Measurements from ENCODE around the gene SNX30.

SNX30 gene

DNA sequence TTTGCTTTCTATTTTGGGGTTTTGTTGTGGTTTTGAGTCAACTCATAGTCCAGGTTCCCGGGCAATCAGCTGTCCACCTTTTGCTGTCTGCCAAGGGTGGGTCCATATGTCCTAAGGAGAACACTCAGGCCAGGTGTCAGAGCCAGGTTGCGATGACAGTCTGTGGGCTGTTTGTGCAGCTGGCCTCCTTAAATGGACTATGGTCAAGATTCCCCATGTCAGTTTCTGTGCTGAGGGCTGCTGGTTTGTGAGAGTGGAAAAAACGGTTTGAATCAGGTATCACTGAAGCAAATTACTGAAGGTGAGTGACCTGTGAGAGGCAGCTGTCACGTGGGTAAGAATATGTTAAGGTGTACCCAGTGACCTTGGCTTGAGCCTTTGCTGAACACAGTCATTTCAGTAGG, 33.0 kb downstream of the SNX30 start:
- DNase-seq (ENCODE audit: low spot score) = no peak

GRCh38 chr9:112784020-112784785, 33.6 kb downstream of the SNX30 start:
- DNase-seq (ENCODE audit: low spot score) = no peak

DNA sequence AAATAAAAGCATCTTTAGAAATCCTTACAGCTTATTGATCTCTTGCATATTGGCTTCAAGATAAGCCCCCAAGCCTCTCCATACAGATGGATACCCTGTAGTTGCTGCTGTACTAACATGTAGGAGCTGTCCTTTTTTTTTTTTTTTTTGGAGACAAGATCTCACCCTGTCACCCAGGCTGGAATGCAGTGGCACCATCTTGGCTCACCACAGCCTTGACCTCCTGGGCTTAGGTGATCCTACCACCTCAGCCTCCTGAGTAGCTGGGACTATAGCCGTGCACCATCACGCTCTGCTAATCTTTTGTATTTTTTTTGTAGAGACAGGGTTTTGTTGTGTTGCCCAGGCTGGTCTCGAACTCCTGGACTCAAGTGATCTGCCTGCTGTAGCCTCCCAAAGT, 35.4 kb downstream of the SNX30 start:
- DNase-seq (ENCODE audit: low spot score) = no peak

DNA sequence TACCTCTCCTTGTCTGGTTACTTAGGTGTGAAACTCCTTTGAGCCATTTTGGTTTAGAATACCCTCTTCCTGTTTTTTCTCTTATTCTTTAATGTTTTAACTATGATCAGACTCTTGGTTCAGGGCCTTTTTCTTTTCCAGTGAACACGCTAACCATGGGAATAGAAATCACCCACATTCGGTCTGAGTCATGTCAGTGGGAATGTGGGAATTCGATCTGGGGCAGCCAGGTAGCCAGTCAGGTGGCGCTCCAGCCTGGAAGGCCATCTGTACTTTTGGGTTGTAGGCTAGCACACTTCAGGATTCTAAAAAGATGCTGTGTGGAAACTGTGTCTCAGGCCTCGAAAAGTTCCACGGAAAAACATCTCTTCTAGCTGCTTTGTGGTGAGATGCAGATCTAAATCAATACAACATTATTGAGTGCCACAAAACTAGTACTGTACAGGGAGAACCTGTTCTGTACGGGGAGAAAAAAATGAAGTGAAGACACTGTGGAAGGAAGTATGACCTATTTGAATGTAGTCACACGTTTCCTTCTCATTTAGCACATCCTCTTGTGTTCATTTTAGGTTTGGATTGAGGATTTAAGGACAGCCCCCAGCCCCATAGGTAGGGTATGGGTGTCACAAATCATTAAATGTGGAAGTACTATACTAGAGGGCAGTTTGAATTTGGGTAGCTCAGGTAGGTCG, 36.4 kb downstream of the SNX30 start:
- no peak for DNase-seq (ENCODE audit: low spot score)

GRCh38 chr9:112787978-112788377, 37.4 kb downstream of the SNX30 start:
- no peak for DNase-seq (ENCODE audit: low spot score)

- no peak for DNase-seq (ENCODE audit: low spot score)
These were observed 38.9 kb downstream of the SNX30 start for GRCh38 chr9:112789473-112789872.

- no peak for DNase-seq (ENCODE audit: low spot score)
These were observed 39.6 kb downstream of the SNX30 start for GRCh38 chr9:112789891-112790774.

DNA sequence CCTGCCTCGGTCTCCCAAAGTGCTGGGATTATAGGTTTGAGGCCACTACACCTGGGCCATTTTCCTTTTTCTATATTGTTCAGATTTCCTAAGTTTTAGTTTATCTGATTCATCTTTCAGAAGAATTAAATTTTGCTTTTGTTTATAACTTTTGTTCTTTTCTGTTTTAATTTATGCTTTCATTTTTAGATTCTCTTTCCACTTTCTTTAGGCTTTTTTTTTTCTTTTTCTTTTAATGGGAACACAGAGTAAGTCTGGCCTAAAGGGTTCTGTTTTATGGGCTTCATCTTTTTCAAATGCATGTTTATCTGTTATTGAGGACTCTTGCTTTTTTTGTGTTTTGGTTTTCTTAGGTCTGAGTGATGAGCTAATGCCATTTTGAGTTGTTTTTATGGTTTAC, 42.1 kb downstream of the SNX30 start:
- DNase-seq (ENCODE audit: low spot score) = no peak

DNA sequence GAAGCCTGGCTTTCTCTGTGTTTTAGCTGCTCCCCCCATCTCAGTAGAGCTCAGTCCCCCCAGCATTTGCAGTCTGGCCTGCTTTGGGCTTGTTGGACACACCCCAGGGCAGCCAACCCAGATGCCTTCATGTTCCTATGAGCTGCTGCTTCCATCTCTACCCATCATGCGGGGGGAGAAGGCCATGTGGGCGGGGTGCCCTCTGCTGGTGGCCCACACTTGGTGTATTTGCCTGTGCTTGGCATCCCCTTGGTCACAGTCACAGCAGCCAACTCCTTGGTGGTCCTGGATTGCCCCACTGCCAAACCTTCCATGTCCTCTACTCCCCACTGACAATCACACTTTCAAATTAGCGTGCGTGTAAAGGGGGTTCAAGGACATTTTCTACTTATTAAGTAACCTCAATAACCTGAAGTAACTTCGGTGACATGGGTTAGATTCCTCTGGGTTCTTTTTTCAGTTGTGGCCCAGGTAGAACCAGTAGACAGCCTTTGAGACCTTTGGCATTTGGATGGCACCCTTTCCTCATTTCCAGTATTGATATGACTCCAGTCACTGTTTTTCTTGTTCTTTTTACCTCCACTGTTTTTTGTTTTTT, 42.8 kb downstream of the SNX30 start:
- peak; percentile 50 for DNase-seq (ENCODE audit: low spot score)

GRCh38 chr9:112794731-112795130, 44.2 kb downstream of the SNX30 start:
- no peak for DNase-seq (ENCODE audit: low spot score)

- DNase-seq (ENCODE audit: low spot score) = no peak
These were observed 45.4 kb downstream of the SNX30 start for GRCh38 chr9:112795921-112796320.

GRCh38 chr9:112796485-112796884, 45.9 kb downstream of the SNX30 start:
- no peak for DNase-seq (ENCODE audit: low spot score)

GRCh38 chr9:112809351-112809848, 58.8 kb downstream of the SNX30 start:
- no peak for DNase-seq (ENCODE audit: low spot score)

- no peak for DNase-seq (ENCODE audit: low spot score)
These were observed 59.3 kb downstream of the SNX30 start for GRCh38 chr9:112809906-112810305.

GRCh38 chr9:112810696-112811490, 60.3 kb downstream of the SNX30 start:
- no peak for DNase-seq (ENCODE audit: low spot score)

DNA sequence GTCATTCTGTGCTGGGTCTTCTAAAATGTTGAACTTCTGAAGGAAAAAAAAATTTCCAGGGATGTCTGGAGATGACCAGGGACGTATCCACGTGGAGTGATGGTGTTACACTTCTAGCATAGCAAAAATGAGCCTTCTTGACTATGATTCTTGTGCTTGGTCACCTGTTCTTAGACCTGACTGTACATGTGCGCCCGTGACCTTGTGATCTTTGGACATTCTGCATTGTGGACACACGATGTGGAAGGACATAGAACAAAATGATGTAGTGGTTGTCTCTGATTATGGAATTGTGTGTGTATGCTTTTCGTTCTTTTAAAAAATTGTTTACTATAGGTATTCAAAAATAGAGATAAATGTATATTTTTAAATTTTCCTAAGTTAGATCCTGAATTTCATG, 61.0 kb downstream of the SNX30 start:
- DNase-seq (ENCODE audit: low spot score) = no peak

DNA sequence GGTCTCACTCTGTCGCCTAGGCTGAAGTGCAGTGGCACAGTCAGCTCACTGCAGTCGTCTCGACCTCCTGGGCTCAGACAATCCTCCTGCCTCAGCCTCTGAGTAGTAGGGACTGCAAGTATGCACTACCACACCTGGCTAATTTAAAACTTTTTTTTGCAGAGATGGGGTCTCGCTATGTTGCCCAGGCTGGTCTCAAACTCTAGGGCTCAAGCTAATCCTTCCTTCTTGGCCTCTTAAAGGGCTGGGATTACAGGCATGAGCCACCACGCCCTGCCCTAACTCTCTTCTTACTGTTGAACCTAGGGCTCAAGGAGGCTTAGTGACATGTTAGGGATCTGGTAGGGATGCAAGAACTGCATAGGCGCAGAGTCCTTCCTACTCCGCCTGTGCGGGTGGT, 65.3 kb downstream of the SNX30 start:
- no peak for DNase-seq (ENCODE audit: low spot score)

GRCh38 chr9:112817860-112818203, 67.3 kb downstream of the SNX30 start:
- no peak for DNase-seq (ENCODE audit: low spot score)

- peak; percentile 14 for DNase-seq (ENCODE audit: low spot score)
These were observed 69.3 kb downstream of the SNX30 start for GRCh38 chr9:112819635-112820496.

- no peak for DNase-seq (ENCODE audit: low spot score)
These were observed 70.3 kb downstream of the SNX30 start for GRCh38 chr9:112820881-112821280.

Data from hematopoietic multipotent progenitor cell treated with erythropoietin and hydrocortisone succinate and interleukin-3 and kit ligand, for 17 days (in vitro differentiated cells).